ENCODE measurements around the gene HOXA11.

The HOXA11 gene

DNA sequence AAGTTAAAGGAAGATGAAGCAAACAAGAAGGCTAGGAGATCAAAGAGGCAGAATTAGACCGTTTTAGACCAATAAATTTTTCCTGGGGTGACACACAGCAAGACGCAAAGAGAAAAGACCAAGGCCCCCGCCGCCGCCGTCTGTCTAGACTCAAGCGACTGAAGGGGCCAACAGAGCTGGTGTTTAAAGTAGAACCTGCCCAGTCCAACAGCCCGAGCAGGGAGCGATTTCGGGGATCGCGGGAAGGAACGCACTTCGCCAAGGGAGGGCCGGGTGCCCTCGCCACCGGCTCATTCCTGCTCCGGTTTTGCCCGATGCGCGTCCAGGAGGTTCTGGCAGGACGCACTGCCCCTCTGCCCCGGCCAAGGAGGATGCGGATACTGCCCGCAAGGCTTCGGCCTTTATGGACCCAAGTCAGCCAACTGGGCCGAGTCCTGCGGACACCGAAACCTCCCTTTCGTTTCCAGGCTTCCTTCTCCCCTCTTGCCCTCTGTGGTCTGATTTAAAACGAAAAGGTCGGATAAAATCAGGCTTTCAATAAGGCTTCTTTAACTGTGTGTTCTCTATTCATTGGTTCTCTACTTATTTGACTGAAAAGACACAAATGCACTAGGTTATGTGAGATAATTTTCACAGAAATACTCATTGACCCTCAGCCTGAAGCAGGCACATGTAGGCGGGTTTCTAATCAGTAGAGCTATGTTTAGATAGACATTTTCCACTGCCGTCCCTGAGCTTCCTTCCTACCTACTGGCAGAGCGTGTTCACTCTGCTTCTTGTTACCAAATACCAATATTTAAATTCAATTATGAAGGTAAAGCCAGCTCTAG, 26.4 kb downstream of the HOXA11 start:
- no peak for DNase-seq (ENCODE audit: low read depth)

DNA sequence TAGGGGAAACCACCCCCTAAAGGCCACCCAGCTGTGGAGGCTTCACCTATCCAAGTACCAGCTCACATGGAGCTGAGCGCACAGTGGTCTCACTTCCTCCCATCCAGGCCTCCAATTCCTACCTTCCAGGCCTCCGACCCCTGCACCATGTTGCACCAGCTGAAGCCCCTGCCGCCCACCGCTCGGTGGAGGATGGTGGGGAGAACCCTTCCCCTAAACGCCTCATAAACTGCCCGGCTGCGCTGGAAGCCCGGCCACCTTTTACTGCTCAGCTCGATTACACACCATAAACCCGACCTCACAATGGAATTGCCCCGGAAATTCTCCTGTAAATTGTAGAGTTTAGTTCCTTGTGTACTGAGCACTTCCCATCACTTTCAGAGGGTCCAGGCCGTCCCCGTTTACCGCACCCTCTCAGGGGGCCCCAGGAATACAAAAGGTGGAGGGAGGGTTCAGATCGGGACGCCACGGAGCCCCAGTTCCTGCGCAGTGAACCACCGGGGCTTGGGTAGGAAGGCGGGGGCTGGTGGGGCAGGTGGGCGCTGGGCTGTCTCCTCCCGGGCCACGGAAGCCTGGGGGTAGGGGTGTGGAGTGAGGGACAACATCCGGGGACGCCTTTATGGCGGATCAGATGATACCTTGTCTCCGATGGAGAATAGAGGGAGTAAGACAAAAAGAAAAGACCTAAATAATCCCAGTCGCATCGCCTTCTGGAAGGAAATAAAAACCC, 27.2 kb downstream of the HOXA11 start:
- DNase-seq (ENCODE audit: low read depth): no peak

DNA sequence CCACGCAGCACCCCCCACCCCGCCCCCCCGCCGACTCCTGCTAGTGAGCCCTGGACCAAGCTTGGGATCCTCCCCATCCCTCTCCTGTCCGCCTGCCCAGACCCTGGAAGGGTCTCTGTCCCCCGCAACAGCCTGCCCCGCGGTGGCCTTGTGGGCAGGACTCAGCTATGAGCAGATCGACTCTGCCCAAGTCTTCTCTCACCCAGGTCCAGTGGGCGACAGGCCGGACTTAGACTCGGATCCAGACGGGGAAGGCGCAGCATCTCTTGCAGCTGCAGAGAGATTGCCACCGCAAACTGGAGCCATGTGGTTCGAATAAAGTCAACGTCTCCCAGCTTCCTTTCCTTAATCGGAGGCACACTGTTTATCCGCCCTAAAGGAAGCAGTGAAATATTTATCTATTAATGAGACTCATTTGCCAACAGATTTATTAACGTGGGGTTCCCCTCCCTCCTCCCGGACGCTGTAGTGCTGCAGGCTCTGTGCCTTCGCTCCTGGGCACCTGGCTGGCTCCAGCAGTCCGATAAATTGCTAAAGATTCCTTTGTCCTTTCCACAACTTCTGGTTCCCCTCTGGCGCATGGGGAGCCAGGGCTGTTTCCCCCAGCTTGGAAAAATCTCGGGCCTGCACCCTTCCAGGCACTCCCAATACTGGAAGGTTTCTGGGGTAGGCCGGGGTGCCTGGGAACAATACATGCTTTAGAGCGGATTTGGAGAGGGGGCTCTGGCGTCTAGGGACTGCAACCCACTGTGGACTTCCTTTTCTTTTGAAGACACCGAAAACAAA, 27.9 kb downstream of the HOXA11 start:
- DNase-seq (ENCODE audit: low read depth): no peak

DNA sequence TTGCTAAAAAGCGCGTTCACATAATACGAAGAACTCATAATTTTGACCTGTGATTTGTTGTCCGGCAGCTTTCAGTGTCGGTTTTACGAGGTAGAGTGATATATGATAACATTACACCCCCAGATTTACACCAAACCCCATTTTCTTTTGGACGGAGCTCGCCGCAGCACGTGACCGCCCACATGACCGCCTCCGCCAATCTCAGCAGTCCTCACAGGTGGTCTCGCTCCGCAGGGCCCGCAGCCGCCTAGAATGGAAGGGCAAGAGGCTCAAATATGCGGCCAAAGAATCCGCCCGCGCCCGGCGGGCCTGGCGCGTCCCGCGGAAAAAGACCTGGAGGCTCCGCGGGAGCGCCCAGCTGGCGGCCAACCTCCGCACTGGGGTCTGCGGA, 28.5 kb downstream of the HOXA11 start, which contains the start of gene HOXA7:
Gene HOXA7, minus strand, starts transcription at position 168 of the 391 bp plus-strand sequence. Its CDS starts 130 bp downstream, at position 38.
- DNase-seq (ENCODE audit: low read depth): no peak

DNA sequence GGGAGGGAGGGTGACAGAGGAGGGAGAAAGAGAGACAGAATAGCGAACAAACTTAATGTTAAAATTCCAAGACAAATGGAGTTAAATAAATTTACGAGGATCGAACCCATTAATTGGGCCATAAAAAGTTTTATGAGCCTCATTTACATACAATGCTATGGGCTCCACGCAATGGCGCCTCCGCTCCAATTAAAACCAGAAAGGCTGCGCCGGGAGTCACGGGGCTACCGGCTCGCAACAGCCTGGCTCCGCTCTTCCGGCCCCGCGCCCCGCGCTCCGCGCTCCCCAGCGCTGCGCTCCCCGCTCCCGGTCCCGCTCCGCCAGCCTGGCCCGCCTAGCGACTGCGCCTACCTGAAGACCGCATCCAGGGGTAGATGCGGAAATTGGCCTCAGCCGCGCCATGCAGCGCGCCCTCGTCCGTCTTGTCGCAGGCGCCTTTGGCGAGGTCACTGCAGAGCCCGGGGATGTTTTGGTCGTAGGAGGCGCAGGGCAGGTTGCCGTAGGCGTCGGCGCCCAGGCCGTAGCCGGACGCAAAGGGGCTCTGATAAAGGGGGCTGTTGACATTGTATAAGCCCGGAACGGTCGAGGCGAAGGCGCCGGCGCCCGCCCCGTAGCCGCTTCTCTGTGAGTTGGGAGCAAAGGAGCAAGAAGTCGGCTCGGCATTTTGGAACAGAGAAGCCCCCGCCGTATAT, 29.1 kb downstream of the HOXA11 start:
- DNase-seq (ENCODE audit: low read depth): no peak

DNA sequence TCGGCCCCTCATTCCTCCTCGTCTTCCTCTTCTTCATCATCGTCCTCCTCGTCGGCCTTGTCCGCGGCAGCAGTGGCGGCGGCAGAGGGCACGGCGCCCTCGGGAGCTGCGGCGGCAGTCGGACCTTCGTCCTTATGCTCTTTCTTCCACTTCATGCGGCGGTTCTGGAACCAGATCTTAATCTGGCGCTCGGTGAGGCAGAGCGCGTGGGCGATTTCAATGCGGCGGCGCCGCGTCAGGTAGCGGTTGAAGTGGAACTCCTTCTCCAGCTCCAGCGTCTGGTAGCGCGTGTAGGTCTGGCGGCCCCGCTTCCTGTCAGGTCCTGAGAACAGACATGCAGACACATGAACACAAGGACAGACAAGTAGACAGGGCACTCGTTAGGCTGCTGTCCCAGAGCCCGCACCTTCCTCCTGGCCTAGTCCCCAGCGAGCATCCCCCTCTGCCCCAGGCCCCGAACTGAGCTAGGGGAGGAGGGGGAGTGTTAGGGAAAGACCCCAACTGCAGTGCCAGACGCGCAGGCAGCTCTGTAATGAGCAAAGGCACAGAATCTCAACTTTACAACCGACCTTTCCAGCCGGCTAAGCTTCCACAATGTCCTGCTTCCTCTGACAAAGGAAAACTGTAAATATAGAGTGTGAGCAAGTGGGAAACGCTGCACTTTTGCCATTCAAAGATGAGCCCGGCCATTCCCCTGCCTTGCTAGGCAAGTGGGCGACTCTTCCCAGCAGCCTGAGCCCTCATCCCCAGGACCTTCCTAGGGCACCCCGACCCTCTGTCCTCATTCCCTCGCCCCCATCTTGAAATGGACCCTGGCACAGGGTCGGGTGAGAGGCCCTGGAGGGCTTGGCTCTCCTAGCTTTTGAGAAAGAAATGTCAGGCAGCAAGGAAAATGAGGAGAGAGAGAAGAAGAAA, 29.9 kb downstream of the HOXA11 start:
- no peak for DNase-seq (ENCODE audit: low read depth)

DNA sequence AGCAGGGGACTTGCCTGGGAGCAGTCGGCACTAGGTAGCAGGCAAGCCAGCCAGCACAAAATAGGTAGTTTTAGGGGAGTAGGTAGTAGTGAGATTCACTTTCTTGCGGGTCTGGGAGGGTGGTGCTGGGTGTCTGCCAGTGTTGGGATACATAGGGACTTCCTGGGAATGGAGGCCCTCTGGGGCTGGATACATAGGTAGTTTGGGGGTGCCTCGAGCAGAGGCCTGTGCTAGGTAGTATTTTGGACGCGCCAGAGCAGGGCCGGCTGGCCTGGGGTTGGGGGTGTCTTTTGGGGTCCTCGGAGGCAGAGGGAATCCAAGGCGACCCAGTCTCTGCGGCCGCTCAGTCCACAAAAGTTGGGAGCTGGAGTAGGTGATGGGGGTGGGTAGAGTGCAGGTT, 30.7 kb downstream of the HOXA11 start:
- DNase-seq (ENCODE audit: low read depth): no peak

DNA sequence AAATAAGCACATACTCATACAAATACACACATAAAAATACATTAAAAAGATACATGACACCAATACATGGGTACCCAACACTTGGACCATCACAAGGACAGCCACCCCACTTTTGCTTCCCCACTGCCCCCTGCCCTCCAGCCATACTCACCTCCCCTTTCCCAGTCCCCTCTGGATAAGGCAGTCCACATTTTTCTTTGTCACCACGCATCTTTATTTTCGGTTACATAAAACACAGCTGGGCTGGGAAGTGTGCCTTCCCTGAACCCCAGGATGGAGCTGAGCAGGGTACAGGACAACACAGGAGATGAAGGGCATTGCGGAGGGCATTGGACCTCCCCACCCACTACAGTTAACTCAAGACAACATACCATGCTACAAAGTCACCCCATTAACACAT, 31.5 kb downstream of the HOXA11 start:
- DNase-seq (ENCODE audit: low read depth): no peak

DNA sequence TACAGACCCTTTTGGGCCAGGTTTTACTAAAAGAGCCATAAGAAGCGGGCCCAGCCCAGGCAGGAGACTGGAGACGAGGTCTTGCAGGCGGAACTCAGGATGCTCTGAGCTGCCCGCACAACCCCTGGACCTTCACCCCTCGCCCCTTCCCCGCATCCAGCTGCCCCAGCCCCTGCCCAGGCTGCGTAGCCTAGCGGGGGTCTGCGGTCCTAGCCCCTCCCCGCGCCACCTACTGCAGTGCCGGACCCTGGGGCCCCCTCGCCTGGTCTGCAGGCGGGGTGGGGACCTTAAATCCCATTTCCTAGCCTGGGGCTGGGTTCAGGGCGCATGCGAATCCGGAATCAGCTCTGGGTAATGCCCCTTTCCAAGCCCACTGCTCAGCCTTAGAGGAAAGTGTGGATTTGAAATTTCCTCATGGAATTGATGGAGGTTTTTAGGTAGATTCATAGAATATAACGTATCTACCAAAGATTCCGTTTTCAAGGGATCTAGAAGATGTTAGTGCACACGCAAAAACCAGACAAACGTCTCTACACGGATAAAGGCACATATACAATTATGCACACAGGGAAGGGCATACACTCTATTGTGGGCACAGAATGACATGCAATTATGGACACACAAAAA, 32.1 kb downstream of the HOXA11 start:
- no peak for DNase-seq (ENCODE audit: low read depth)

DNA sequence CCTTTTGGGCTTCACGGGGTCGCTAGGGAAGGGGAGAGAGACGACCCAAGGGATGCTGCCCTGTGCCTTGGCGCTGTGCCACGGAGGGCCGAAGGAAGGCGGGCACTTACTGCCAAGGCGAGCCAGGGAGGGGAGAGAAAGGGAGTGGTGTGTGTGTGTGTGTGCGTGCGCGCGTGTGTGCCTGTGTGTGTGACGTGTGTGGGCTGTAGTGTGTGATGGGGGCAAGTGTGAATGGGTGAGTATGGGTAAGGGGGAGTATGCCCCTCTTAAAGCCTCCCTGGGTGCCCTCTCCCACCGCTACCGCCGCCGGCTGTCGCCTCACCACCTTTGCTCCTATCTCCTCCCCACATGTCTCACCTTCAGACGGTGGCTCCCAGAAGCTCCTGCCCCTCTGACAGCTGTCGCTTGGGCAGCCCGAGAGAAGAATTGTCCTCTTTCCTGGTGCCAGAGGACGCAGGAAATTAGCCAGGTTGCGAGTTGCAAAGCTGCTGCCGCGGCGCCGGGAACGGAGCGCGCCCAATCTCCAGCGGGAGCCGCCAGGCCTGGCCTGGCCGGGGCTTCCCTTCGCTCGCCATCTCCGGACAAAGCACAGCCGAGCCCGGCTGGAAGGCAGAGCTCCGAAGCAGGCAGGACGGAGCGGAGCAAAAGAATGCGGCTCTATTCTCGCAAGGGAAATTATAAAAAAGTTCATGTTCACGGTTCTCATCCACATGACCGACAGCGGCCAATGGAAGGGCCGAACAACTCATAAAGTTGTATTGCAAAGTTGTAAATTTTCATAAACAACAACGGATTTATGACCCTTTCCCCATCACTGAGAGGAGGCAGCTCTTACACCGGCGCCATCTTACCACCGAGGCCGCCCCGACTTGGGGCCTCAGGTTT, 32.9 kb downstream of the HOXA11 start, which contains the start of gene HOXA3:
Gene HOXA3, minus strand, starts transcription at position 653 of the 885 bp plus-strand sequence. CDS start 41,943 bp downstream, outside the sequence.
- no peak for DNase-seq (ENCODE audit: low read depth)

DNA sequence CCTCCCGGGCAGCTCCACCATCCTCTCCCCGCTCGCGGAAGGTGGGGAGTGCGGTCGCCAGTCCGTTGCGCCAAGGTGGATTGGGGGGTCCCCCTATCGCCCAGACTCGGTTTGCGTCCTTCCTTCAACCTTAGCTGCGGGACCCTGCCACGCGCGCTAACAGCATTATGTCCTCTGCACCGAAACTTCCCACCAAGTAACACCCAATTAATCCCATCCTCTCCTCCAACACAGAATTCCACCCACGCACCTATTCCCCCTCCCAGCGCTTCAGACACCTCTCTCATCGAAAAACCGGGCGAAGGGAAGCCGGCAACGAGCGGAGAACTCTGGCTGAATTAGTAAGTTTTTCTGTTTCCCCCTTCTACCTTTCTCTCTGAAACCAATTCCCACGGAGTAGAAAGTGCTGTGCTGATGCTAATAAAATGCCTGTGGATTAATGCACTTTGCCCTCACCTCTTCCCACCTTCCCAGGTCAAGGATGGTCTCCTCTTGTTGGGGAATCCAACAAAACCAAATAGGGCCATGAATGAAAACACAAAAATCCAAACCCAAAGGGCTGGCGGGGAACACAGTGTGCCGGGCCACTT, 33.6 kb downstream of the HOXA11 start:
- no peak for DNase-seq (ENCODE audit: low read depth)

DNA sequence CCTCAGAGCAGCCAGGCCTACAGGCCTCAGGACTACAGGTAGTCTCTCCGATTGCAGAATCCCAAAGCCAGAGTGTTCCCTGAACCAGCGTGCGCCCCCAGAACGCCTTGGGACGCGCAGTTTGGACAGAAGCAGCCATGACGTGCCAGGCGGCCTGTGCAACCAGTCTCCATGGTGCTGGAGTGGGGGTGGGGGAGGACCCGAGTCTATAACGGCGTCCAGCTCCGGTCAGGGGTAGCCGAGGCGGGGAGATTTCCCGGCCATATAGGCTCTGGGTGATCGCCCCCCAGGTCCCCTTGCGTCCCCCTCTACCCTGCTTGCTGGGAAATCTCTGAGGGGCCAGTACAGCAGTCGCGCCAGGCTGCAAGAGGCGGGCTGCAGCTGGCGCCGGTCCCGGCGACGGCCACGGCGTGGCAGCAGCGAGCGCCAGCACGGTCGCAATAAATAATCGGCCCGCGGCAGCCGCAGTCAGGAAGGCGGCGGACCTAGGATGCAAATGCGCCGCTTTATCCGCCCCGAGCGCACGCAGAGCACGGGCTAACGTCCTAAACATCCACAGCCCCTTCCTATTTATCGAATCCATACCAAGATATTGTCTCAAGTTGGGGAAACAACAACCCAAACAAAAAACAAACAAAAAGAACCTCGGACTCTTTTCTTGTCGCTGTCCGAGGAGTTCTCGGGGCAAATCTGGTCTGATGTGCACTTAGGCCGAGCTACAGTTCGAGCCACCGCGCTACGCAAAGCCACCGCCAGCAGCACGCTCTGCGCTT, 34.3 kb downstream of the HOXA11 start:
- DNase-seq (ENCODE audit: low read depth): peak; percentile 42

DNA sequence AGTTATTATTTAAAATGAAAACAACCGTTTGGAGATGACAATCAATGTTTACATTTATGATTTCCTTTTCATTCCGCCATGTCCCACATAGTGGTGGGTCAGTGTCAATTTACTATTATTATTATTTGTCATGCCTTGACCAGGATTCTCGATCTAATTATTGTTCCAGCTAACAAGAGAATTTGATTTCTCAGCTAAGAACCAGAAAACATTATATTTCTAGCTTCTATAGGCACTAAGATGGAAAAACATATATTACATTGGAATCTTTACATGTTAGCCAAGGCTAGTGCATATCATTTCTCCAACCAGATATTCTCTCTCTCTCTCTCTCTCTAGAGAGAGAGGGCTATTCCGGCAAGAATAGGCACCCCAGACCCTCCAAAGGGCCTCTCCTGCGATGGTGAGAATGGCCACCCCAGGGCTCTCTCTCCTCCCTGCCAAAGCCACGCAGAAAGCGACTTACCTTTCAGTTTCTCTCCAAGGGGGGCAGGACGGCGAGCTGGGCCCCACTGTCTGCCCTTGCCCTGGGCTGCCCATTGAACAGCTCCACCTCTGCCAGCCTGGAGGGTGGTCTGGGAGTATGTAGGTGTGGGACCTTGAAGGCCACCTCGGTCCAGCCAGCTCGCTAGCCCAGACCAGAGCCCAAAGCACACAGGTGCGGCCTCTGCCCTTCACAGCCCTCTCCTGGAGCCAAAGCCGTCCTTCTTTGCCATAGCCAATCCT, 35.0 kb downstream of the HOXA11 start:
- DNase-seq (ENCODE audit: low read depth): no peak

DNA sequence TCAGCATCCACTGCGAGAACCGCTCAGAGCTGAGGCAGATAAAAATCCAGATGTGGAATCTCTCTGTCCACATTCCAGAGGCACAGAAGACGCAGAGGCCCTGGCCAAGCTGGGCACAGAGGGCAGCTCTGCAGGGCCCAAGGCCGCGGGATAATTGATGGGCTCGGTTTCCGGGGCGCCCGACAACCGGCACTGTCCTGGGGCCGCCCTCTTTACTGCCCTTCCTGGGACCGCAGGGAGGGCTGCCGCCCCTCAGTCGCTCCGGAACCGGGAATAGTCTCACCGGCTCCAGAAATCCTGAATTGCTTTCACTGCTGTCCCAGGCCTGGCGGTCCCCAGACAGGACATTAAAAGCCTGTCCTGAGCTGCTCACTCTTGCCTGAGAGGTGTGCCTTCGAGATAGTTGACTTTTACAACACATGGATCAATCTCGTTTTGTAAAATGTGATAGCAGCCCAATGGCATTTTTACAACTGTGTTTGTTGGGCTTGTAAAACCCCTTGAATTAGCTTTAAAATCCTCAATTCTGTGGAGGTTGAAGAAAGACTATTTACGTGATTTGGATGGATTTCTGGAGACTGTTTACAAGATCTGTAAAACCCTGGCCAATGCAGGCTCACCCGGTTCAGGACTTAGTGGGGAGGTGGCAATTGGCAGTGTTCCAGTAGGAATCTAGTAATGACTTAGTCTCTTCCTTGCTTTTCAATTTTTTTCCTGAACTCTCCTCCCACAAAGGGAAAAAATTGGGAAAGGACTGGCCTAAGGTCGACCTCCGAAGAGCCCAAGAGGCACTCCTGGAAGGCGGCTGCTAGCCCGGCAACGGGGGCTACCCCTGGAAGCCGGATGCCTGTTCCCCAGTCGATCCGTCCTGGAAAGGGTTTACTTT, 36.0 kb downstream of the HOXA11 start:
- DNase-seq (ENCODE audit: low read depth): no peak

DNA sequence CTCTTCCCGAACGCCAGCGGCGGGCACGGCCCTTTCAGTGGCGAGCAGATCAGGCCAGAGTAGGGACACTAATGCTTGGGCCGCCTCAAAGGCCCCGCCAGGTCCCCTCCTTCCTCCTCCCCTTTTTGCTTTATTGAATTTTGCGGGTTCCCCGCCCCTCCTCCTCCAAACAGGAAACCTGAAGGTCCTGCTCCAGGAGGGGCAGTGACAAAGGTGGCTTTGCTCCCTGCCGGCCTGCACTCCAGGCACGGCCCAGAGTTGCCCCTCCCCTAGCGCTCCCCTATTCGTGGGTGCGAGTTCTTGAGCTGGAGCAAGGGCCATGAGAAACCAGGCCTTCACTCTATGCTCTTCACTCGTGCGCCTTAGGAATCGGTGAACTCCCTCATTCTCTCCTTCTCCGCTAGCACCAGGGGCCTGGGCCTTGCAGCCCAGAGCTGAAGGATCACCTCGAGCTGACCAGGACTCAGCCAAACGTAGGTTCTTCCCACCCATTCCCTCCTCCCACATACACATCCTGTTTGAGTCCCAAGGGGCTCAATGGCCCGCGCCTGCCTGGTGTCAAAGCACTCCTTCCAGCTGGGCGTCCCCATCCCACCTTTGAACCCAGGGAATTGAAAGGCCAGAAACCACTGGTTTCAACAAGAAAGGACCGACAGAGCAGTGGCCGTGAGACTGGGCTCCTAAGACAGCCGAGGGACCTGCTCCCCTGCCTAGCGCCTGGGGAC, 36.8 kb downstream of the HOXA11 start:
- no peak for DNase-seq (ENCODE audit: low read depth)

Measured in amniotic epithelial cell (primary cell).